Stimulated activated CD4-positive, alpha-beta T cell treated with anti-CD3 and anti-CD28 coated beads, Interleukin-1b, Interleukin-23, amount 100 ng/mL, for 4 hours (primary cell): ENCODE measurements around the gene SMU1.
A peak's percentile ranks its signal among the peaks of the same experiment; 100 is the strongest.

Experiments used
- DNase-seq, 2 donors: peaks; one replicate each; pipeline ENCODE4 v3.0.0-alpha.2; 2020; ENCODE audit warnings: low read depth in 2 of 2

SMU1 gene

GRCh38 chr9:33076046-33077004 lies at the start of gene SMU1:
TSS of gene SMU1 (minus strand) at chr9:33076674. CDS start at chr9:33076608, 66 bp downstream.
- peak; percentile 85 to 91 for DNase-seq

- no peak for DNase-seq
Observed at GRCh38 chr9:33125461-33125860, 49.0 kb upstream of the SMU1 start.

GRCh38 chr9:33124751-33125381 lies 48.4 kb upstream of the SMU1 start:
- no peak for DNase-seq

GRCh38 chr9:33124046-33124445 lies 47.6 kb upstream of the SMU1 start:
- no peak for DNase-seq

GRCh38 chr9:33123407-33124031 lies 47.0 kb upstream of the SMU1 start:
- no peak for DNase-seq

GRCh38 chr9:33120620-33121019 lies 44.1 kb upstream of the SMU1 start:
- no peak for DNase-seq

- no peak for DNase-seq
Observed at GRCh38 chr9:33117796-33118195, 41.3 kb upstream of the SMU1 start.

GRCh38 chr9:33117306-33117705 lies 40.8 kb upstream of the SMU1 start:
- DNase-seq: no peak

GRCh38 chr9:33116860-33117259 lies 40.4 kb upstream of the SMU1 start:
- no peak for DNase-seq

- no peak for DNase-seq
Observed at GRCh38 chr9:33114746-33115145, 38.3 kb upstream of the SMU1 start.

GRCh38 chr9:33113799-33114547 lies 37.5 kb upstream of the SMU1 start:
- DNase-seq: no peak

GRCh38 chr9:33112094-33112493 lies 35.6 kb upstream of the SMU1 start:
- no peak for DNase-seq

- DNase-seq: no peak
Observed at GRCh38 chr9:33111631-33112030, 35.2 kb upstream of the SMU1 start.

GRCh38 chr9:33110686-33111085 lies 34.2 kb upstream of the SMU1 start:
- no peak for DNase-seq

GRCh38 chr9:33109850-33110595 lies 33.5 kb upstream of the SMU1 start:
- DNase-seq: no peak

GRCh38 chr9:33109097-33109496 lies 32.6 kb upstream of the SMU1 start:
- DNase-seq: no peak

GRCh38 chr9:33108472-33108871 lies 32.0 kb upstream of the SMU1 start:
- DNase-seq: no peak

GRCh38 chr9:33107762-33108161 lies 31.3 kb upstream of the SMU1 start:
- no peak for DNase-seq

GRCh38 chr9:33106827-33107621 lies 30.6 kb upstream of the SMU1 start:
- DNase-seq: no peak

- DNase-seq: no peak
Observed at GRCh38 chr9:33106372-33106771, 29.9 kb upstream of the SMU1 start.
